T-helper 1 cell treated with Interleukin-12 subunit alpha and Interleukin-12 subunit beta and Interleukin-4 antibody, amounts not matched to agents 30 ng/mL and 1 ng/mL, for 36 hours (primary cell): ENCODE data around the gene MTRFR. TPM values are rescaled to one million over a fixed set of nuclear protein-coding genes. Genes with fewer than 3 reads are reported as not detected.
"Not testable (repeated sequence)": the region's sequence is repeated elsewhere in the genome, so short reads cannot be mapped to it uniquely, and the experiment has no call there.

Experiments used
- intact Hi-C: fragments of 100-400 bp; cut with micrococcal nuclease; formaldehyde crosslinking; loops from one replicate; pipeline ENCODE4 v1.15.1; 2024
- total RNA-seq: library from RNA; stranded (reverse); gene quantifications from 2 replicates; pipeline ENCODE4 v1.2.3, GENCODE V29; 2022

MTRFR gene
- 29.5 and 33.4 TPM in 2 replicates for total RNA-seq

DNA sequence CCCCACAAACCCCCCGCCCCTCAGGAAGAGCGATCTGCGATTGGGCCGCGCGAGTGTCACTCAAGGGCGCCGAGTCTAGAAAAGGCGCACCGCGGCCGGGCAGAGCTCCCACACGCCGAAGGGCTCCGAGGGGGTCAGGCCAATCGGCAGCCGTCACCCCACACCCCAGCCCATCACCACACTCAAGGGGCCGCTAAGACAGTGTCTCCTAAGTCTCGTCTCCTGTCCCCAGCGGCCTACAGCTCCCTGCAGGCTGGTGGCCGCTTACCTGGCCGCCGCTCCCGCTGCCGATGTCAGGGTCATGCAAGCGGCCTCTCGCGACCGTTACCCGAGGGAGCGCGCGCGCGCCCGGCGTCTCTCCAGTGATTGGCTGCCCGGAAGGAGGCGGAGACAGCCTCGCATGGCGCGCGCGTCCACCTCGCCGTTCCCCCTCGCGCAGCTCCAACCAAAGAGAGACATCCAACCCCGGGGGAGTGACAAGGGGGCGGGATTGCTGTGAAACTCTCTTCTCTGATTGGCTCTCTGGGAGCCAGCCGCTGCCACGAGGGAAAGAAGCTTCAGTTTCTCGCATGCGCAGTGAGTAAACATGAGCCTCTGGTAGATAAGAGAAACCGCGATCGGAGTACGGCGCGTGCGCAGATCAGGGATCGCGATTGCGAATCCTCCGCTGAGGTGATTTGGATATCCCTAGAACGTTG is at the start of gene MTRFR, which contains the start of gene MPHOSPH9:
MTRFR (plus strand) TSS at position 630 of the 698 bp plus-strand sequence. CDS start 20,239 bp downstream, outside the sequence.
MPHOSPH9 (minus strand) TSS at position 335 of the 698 bp plus-strand sequence. CDS start 2,777 bp downstream, outside the sequence.
- intact Hi-C loops, result loop anchor here (1.0 to 5.0 kb wide), 19 partner anchors 10 to 1006 kb away; partner anchors contain the start of genes CDK2AP1, DENR, DIABLO and EIF2B1

DNA sequence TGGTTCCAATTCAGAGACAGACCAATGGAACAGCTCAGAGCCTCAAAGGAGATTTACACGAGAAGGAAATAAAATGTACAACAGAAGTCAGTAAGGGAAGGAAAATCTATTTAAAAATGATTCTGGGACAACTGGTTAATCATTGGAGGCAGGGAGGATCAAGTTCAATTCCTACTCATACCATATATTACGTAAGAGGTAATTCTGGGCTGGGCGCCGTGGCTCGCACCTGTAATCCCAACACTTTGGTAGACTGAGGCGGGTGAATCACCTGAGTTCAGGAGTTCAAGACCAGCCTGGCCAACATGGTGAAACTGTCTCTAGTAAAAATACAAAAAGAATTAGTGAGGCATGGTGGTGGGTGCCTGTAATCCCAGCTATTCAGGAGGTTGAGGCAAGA is 45.6 kb upstream of the MTRFR start:
- intact Hi-C loops, result no loop called here

DNA sequence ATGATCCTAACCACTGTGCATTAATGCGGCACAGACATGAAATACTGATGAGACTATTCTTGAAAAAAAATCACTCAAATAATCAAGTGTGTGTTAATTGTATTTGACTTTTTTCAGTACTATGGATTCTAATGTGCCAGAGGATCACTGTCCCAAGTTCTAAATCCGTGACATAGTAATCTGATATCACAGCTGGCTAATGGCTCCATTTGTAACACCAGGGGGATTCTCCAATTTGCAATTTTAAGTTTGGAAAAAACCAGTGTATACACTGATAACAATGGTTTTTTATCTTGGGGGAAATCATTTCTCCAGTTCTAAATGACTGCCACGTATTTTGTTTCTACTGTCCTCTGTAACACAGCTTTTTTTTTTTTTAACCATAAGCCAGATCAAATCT is 33.3 kb upstream of the MTRFR start:
- intact Hi-C loops, result loop anchor here (1.0 to 5.0 kb wide), 3 partner anchors 23 to 157 kb away; no protein-coding TSS in a partner anchor

DNA sequence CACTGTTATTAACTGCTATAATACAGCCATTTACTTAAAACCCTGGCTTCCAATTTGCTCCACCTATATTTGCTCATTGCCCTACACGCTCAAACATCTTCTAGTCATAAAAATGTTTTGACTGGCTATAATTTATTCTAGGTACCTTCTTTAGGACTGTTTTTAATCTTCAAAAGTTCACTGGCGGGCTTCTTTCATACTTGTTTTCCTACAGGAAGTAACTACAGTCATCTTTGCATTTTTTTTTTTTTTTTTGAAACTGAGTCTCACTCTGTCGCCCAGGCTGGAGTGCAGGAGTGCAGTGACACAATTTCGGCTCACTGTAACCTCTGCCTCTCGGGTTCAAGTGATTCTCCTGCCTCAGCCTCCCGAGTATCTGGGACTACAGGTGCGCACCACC is 32.8 kb upstream of the MTRFR start:
- intact Hi-C loops, result loop anchor here (1.0 to 5.0 kb wide), 3 partner anchors 22 to 157 kb away; no protein-coding TSS in a partner anchor

DNA sequence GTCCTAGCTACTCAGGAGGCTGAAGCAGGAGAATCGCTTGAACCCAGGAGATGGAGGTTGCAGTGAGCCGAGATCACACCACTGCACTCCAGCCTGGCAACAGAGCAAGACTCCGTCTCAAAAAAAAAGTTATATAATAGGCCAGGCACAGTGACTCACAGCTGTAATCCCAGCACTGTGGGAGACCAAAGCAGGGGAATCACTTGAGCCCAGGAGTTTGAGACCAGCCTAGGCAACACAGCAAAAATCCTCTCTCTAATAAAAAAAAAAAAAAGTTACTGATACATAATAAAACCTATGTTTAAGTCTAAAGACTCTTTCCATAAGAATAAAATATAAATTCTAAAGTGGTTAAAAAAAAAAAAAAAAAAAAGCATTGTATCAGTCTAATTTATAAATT is 26.4 kb upstream of the MTRFR start:
- intact Hi-C loops, result not testable (repeated sequence)

DNA sequence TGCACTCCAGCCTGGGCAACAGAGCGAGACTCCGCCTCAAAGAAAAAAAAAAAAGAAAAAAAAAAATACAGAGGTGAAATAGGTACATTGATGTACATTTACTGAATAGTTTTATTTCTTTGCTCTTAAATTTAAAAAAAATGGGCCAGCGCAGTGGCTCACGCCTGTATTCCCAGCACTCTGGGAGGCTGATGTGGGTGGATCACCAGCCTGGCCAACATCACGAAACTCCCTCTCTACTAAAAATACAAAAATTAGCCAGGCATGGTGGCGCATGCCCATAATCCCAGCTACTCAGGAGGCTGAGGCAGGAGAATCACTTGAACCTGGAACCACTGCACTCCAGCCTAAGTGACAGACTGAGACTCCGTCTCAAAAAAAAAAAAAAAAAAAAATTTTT is 25.4 kb upstream of the MTRFR start:
- intact Hi-C loops, result not testable (repeated sequence)

DNA sequence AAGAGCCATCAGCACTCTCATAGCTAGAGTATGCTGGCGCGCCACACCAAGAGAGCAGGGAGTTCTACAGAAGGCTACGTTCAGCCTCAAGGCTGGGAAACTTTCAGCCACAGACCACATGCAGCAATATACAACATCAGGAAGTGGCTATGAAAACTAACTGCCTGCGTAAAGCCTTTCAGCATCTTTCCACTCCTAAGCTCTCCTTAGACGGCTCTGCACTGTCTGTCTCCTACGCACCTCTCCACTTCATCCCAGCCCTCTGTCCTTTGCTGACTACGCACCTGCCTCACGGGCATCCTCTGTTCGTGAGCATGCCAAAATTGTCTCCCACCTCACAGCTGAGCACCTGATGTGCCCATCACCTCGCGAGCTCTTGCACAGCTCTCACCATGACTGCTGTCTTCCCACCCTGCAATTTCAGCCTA is 10.0 kb upstream of the MTRFR start:
- intact Hi-C loops, result loop anchor here (1.0 to 2.0 kb wide), 3 partner anchors 10 to 22 kb away; partner anchors contain the start of genes MPHOSPH9 and MTRFR

DNA sequence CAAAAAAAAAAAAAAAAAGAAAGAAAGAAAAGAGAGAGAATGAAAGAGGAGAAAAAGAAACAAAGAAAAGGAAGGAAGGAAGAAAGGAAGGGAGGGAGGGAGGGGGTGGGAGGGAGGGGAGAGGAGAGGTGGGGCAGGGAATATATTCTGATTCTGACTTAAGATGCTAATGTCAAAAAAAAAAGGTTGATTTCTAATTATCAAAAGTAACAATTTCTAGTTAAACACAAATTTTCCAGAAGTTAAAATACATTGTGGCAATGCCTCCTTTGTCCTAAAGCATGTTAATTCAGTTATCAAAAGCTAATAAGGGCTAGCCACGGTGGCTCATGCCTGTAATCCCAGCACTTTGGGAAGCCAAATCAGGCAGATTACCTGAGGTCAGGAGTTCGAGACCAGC is 7.8 kb upstream of the MTRFR start:
- intact Hi-C loops, result no loop called here

DNA sequence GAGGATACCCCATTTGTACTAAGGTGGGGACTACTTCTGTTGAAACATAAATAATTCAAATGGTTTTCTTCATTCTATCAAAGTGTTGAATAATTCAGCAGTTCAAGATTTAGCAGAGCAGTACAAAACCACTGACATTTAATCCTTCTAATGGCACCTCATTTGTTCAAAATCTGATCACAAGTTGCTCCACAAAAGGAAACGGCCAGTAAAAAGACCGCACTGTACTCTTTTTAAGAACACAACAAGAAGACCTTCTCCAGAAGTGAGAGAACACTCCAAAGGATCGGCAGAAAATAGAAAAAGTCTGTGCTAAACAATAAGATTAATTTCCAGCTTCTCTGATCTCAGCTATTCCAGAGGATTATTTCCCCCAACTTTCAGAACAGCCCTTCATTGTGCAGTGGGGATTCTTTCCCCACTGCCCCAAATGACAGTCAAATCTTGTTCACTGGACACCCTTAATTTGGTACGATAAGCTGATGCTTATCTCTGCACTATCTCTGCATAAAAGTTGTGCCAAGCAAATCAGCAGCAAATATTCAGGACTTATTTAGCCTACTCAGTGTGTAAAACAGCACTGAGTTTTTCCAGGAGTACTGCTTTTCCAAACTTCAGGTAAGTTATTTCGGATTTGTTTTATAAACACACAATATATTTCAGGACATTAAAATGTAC is 5.5 kb upstream of the MTRFR start:
- intact Hi-C loops, result no loop called here

DNA sequence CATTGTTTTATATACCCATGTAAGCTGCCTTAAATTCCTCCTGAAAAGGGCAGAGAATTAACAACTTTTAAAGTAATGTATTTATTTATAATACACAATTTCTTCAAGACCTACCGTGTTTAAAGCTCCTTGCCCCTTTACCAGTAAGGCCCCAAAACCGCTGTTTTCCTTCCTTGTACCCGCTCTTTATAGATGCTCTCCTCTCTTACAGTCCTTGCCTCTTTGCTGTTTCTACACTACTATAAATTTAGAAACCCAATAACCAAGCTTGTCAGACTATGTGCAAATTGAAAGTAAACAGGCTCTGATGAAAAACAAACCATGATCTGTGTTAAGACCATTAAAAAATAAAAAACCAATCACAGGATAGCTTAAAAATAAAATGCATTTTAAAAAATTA is 4.2 kb upstream of the MTRFR start:
- intact Hi-C loops, result no loop called here

DNA sequence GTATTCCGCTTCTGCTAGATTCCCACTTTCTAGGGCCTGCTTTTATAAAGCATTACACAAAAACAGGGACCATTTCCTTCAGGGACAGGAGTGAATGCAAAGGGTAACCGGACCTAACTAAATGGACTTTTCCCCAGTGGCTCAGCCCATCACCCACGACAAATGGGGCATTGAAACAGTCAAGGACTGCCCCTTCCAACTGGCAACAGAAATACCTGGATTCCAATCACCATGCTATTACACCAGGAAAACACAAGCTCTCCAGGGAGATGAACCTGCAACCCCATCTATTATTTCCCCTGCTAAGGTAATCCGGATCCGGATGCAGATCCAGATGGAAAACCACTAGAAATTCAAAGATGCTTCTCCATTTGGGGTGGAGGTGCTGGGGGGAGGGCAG is 1.3 kb upstream of the MTRFR start:
- intact Hi-C loops, result loop anchor here (2.0 to 5.0 kb wide), 9 partner anchors 39 to 1005 kb away; partner anchors contain the start of genes CDK2AP1, DENR, DIABLO and PITPNM2

DNA sequence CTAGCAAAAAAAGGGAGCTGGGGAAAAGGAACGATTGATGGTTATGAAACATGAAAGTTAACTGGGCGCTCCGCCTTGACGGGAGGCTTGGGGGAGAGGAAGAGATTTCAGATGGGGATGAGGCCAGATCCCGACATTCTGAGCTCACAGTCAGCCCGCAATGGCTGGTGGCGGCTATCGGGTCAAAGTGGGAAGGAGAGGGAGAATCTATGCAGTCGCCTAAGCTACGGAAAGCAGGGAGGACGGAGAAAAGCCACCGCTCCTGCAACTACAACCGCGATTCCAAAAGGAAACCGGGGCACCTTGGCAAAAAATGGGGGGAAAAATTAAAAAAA is 797 bp upstream of the MTRFR start:
- intact Hi-C loops, result loop anchor here (2.0 to 5.0 kb wide), 9 partner anchors 38 to 1006 kb away; partner anchors contain the start of genes CDK2AP1, DENR, DIABLO and PITPNM2

DNA sequence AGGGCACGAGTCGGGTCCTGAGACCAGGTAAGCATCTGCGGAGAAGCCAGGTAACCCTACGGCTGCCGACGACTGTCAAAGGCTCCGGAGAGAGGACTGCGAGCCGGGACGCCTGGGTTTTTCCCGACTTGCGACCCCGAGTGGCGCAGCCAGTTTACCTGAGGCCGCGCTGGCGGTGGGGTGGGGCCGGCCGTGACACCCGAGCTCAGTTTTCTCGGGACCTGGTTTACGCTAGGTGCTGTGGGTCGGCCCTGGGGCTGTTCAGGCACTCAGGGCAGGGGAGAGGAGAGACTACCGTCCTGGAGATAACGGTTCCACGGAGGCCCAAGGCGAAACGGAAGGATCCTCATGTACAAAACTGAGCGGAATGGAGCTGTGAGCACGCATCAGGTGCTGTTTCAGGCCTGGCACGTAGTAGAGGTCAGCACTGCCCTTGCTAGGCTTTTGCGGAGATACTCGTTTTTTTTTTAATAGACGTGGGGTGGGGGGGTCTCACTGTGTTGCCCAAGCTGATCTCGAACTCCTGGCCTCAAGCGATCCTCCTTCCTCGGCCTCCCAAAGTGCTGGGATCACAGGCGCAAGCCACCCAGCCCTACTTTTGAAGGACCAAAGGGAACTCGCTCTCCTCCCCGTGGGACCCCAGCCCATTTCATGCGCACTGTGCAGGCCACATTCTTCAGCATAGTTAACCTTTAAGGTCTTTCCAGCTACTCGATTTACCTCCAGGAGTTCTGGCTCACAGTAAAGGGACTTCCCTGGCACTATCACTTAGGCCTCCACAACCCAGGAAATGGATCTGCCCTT is 471 bp downstream of the MTRFR start:
- intact Hi-C loops, result loop anchor here (1.0 to 5.0 kb wide), 19 partner anchors 10 to 1007 kb away; partner anchors contain the start of genes CDK2AP1, DENR, DIABLO and EIF2B1

DNA sequence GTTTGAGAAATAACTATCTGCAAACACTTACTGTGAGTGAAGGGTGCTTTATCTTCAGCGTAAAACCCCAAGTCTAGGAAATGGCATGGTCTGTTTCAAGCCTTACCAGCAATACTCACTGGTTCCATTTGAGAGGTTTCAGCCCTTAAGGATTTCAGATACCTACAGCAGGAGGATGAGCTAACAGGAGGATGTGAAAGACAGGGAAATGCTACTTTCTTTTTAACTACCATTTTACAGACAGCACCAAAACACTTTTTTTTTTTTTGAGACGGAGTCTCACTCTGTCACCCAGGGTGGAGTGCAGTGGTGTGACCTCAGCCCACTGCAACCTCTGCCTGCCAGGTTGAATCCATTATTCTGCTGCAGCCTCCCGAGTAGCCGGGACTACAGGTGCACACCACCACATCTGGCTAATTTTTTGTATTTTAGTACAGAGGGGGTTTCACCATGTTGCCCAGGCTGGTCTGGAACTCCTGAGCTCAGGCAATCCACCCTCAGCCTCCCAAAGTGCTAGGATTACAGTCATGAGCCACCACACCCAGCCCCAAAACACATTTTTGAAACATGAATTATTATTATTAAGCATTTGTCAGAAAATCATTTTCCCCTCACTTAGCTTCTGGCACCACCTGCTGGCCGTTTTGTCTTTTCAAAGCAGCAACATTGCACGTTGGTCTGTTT is 4.6 kb downstream of the MTRFR start:
- intact Hi-C loops, result loop anchor here (1.0 to 5.0 kb wide), 10 partner anchors 14 to 445 kb away; partner anchors contain the start of gene OGFOD2

DNA sequence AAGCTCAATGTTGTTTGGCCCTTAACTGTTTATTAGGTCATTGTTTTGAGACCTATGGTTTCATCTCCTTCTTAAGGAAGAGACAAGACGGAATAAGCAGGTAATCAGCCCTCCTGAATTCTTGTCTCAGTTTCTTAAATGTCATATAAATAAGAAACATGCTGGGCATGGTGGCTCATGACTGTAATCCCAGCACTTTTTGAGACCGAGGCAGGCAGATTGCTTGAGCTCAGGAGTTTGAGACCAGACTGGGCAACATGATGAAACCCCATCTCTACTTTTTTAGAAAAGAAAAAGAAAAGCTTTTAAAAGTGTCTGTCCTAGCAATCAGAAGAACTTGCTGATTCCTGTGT is 5.1 kb downstream of the MTRFR start:
- intact Hi-C loops, result loop anchor here (1.0 to 5.0 kb wide), 9 partner anchors 15 to 446 kb away; partner anchors contain the start of gene OGFOD2

DNA sequence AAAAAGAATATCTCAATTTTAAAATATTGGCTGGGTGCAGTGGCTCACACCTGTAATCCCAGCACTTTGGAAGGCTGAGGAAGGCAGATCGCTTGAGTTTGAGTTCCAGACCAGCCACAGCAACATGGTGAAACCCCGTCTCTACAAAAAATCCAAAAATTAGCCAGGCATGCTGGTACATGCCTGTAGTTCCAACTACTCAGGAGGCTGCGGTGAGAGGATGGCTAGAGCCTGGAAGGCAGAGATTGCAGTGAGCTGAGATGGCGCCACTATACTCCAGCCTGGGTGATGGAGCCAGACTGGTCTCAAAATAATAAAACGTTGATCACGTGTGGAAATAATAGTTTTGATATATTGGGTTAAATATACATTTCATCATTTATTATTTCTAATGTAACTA is 5.7 kb downstream of the MTRFR start:
- intact Hi-C loops, result loop anchor here (1.0 to 5.0 kb wide), 9 partner anchors 16 to 446 kb away; partner anchors contain the start of gene OGFOD2

DNA sequence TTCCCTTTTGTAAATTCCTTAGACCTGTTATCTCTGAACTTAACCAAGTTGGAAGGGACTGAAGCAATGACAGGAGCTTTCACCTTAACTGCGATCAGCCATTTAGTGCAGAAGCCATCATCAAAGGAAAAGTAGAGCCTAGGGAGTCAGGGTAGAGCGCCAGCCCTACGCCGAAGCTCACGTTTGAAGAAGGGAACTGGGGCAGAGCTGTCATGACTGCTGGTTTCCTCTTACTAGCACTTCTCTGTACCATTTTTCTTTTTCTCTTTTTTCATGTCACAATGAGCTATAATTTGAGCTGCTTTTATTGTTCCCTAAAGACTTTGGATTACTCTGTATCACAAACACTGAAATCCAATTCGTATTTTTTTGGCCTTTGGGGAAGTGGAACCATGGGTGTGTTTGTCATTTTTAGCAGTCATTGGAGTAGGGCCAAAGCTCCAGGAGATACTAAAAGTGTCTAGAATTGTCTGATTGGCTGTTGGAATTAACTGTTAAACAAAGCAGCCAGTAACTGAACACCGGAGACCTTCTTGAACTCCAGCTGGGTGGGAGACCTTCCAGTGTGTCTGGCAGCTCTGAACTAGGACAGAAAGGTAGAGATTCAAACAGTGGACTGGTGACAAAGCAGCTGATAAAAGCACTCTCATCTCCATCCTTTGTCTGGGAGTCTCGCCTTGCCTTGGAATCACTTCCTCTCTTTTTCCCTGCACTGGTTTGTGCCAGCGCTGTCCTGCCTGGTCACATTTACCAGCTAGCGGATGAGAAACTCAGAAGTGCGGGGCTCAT is 9.1 kb downstream of the MTRFR start:
- intact Hi-C loops, result no loop called here

DNA sequence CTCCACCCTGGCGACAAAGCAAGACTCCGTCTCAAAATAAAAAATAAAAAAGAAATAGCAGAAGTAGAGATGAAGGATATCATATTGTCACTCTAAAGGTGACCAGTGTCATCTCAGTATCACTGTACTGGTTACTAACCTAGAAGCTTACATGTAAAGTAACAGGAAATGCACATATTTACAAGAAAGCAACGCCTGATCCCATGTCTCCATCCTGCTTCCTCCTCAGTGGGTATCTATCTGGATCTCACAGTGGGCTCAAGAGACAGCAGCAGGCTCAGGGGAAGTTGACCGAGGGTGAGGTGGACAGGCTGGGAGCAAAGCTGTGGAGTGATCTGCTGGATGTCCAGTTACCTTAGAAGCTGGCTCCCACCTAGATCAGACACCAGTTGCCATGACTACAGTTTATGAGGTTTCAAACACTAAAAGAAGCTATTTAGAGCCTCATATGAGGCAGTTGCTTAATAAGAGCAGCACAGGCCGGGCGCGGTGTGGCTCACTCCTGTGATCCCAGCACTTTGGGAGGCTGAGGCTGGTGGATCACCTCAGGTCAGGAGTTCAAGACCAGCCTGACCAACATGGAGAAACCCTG is 10.5 kb downstream of the MTRFR start:
- intact Hi-C loops, result no loop called here

DNA sequence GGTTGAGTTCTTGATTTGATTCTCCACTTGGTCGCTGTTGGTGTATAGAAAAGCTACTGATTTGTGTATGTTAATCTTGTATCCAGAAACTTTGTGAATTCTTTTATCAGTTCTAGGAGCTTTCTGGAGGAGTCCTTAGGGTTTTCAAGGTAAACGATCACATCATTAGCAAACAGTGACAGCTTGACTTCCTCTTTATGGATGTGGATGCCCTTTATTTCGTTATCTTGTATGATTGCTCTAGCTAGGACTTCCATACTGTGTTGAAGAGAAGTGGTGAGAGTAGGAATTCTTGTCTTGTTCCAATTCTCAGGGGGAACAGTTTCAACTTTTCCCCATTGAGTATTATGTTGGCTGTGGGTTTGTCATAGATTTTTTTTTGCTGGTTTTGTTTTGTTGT is 12.4 kb downstream of the MTRFR start:
- intact Hi-C loops, result no loop called here
